B cell (primary cell): ENCODE results near the gene MYH14.

ENCODE experiments used
- EZH2 ChIP-seq: IDR thresholded peaks from 2 replicates; pipeline ENCODE4 v1.6.1; 2012; ENCODE audit warnings: borderline replicate concordance, low read depth, mild to moderate bottlenecking, moderate library complexity, low read length; ENCODE audit not compliant: insufficient read depth, poor library complexity, severe bottlenecking
- TF ChIP-seq, protein P1 (sequence below): fragments of 200-600 bp; IDR thresholded peaks from one replicate; pipeline ENCODE4 v1.8.0; 2022; ENCODE audit warnings: antibody characterized with exemption, mild to moderate bottlenecking

GRCh38 chr19:50175924-50176323 lies 27.5 kb upstream of the MYH14 start:
- TF ChIP-seq, protein P1, sequence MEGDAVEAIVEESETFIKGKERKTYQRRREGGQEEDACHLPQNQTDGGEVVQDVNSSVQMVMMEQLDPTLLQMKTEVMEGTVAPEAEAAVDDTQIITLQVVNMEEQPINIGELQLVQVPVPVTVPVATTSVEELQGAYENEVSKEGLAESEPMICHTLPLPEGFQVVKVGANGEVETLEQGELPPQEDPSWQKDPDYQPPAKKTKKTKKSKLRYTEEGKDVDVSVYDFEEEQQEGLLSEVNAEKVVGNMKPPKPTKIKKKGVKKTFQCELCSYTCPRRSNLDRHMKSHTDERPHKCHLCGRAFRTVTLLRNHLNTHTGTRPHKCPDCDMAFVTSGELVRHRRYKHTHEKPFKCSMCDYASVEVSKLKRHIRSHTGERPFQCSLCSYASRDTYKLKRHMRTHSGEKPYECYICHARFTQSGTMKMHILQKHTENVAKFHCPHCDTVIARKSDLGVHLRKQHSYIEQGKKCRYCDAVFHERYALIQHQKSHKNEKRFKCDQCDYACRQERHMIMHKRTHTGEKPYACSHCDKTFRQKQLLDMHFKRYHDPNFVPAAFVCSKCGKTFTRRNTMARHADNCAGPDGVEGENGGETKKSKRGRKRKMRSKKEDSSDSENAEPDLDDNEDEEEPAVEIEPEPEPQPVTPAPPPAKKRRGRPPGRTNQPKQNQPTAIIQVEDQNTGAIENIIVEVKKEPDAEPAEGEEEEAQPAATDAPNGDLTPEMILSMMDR, result no peak
- TF ChIP-seq EZH2, result no peak
